GM13976 (cell line): ENCODE measurements around the gene FAM184B.

Experiments
- DNase-seq: peaks from one replicate; pipeline ENCODE4 v3.0.0; 2012; ENCODE audit warnings: low spot score
- in situ Hi-C: fragments of 300-500 bp; cut with MboI; formaldehyde crosslinking; loops from one replicate; pipeline ENCODE4 v1.12.0; 2022; ENCODE audit warnings: low sequenced_read_pairs, mixed read lengths, inconsistent platforms; ENCODE audit not compliant: unreplicated experiment
- TF ChIP-seq, protein P1 (sequence below): IDR thresholded peaks from 2 replicates; pipeline ENCODE4 v1.5.1; 2012; ENCODE audit warnings: borderline replicate concordance, mild to moderate bottlenecking; ENCODE audit not compliant: insufficient read depth; ENCODE audit errors: extremely low read depth, missing control alignments, control extremely low read depth

Gene FAM184B

GRCh38 chr4:17778431-17778830, 3.0 kb downstream of the FAM184B start:
- TF ChIP-seq, protein P1, sequence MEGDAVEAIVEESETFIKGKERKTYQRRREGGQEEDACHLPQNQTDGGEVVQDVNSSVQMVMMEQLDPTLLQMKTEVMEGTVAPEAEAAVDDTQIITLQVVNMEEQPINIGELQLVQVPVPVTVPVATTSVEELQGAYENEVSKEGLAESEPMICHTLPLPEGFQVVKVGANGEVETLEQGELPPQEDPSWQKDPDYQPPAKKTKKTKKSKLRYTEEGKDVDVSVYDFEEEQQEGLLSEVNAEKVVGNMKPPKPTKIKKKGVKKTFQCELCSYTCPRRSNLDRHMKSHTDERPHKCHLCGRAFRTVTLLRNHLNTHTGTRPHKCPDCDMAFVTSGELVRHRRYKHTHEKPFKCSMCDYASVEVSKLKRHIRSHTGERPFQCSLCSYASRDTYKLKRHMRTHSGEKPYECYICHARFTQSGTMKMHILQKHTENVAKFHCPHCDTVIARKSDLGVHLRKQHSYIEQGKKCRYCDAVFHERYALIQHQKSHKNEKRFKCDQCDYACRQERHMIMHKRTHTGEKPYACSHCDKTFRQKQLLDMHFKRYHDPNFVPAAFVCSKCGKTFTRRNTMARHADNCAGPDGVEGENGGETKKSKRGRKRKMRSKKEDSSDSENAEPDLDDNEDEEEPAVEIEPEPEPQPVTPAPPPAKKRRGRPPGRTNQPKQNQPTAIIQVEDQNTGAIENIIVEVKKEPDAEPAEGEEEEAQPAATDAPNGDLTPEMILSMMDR = no peak
- in situ Hi-C loops = no loop called here
- no peak for DNase-seq

DNA sequence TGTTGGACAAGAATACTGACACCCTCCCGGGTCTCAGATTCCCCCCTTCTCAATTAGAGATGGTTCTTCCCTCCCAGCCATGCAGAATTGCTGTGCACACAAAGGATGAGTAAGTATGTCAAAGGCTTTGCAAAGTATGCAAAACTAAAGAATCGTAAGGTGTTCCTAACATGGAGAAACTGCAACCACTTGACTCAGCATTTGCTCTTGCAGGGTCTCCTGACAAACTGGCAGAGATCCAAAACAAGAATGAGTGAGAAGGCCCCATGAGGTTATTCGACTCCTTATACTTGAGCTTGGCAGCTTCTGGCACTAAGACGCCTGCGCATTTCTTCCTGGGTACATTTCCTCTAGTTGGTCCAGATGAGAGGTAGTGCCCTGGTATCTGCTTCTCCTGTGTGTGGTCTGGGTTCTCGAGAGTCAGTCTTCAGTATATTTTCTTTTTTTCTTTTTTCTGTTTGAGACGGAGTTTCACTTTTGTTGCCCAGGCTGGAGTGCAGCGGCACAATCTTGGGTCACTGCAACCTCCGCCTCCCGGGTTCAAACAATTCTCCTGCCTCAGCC, 8.2 kb downstream of the FAM184B start:
- TF ChIP-seq, protein P1 = no peak
- in situ Hi-C loops = no loop called here
- no peak for DNase-seq

GRCh38 chr4:17771284-17771908, 10.0 kb downstream of the FAM184B start:
- no peak for DNase-seq
- TF ChIP-seq, protein P1 = no peak
- in situ Hi-C loops = no loop called here

DNA sequence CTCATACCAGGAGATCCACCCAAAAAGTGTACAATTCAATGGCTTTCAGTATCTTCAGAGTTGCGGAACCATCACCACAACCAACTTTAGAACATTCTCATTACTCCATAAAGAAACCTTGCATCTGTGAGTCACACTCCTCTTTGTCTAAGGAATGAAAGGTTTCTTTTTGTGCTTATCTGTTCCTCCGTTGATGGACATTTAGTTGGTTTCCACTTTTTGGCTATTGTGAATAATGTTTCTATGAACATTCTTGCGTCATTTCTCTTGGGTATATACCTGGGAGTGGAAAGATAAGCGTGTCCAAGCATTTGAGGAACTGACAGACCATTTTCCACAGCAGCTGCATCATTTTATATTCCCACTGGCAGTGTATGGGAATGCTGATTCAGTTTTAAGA, 10.6 kb downstream of the FAM184B start:
- TF ChIP-seq, protein P1 = no peak
- DNase-seq = no peak

DNA sequence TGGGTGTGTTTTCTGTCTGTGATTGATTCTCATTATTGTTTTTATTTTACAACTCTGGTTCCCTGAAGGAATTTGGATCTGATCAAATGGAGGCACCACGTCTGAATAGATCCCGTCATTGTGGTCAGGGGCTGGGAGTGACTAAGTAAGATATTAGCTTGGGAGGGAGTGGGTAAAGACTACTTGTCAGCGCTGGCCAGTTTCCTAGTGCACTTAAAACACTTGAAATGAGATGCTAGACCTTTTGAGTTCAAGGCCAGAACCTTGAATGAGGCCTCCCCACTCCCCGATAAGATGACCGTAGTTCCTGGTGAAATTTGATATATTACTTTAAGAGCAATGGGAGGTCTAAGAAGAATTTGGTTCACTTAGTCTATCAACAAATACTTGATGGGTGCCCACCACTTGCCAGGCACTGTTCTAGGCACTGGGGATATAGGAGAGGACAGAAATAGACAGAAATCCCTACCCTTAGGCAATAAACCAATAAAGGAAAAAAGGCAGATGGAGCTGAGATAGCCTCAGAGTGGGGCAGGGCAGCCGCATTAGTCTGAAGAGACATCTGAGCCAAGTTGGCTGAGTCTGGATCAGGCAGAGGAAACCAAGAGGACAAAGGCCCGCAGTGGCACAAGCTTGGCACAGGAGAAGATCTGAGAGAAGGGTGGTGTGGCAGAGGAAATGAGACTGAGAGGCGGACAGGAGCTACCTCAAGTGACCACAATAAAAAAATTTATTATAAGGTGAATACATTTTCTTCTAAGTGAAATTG, 11.8 kb downstream of the FAM184B start:
- in situ Hi-C loops = no loop called here
- TF ChIP-seq, protein P1 = no peak
- DNase-seq = no peak

More for the DNA sequence above, 10.6 kb downstream of the FAM184B start:
- in situ Hi-C loops = no loop called here

GRCh38 chr4:17766826-17767458, 14.5 kb downstream of the FAM184B start:
- in situ Hi-C loops = no loop called here
- TF ChIP-seq, protein P1 = no peak
- no peak for DNase-seq
